Measurements from ENCODE around the gene SLC25A18. TPM values are rescaled to one million over a fixed set of nuclear protein-coding genes. Genes with fewer than 3 reads are reported as not detected.

Gene SLC25A18
- total and polyA plus RNA-seq, 2 of the 8 experiments (the other 6 are each of a cell fraction or from before 2014, with no cell fraction given): 2.8 to 2.9 TPM

GRCh38 chr22:17634696-17635095, 71.4 kb downstream of the SLC25A18 start:
- Histone ChIP-seq H3K4ac (replicated peaks; ENCODE audit: insufficient read length, low read depth, low read length) (no peak overlapping the region), H3K9ac (replicated peaks in 1 of 4; ENCODE audit: extremely low read depth in 1 of 4, low read depth in 3 of 4, low read length in 3 of 4) (no peak overlapping the region), H2BK120ac (replicated peaks; ENCODE audit: low read depth, low read length) (no peak overlapping the region), H4K20me1 (replicated peaks in 1 of 2; ENCODE audit: control insufficient read depth in 1 of 2, insufficient read depth in 2 of 2, low read length in 2 of 2) (no peaks in the 10 kb centered on the region), H2BK20ac (ENCODE audit: low read length) (no peak overlapping the region), H3K27ac (ENCODE audit: low read depth, low read length) (no peak overlapping the region), H3K36me3 (ENCODE audit: control insufficient read depth in 2 of 4, insufficient read depth in 4 of 4, low read length in 3 of 4) (no peaks in the 10 kb centered on the region), H3K79me1 (ENCODE audit: low read depth, low read length) (no peaks in the 10 kb centered on the region), H4K91ac (replicated peaks; ENCODE audit: insufficient read length, low read length) (no peak overlapping the region), H3K18ac (ENCODE audit: extremely low read depth, low read length) (no peak overlapping the region), H2BK5ac (ENCODE audit: low read depth, low read length) (no peak overlapping the region), H4K8ac (ENCODE audit: extremely low read depth, insufficient read depth, low read length) (no peak overlapping the region), H3K79me2 (ENCODE audit: control insufficient read depth in 1 of 2, insufficient read depth in 2 of 2, low read length in 2 of 2) (peaks cover 0 to 8% of the 10 kb centered on the region in 2 experiments; a peak in 3 of 4 replicates), H3K56ac (replicated peaks; ENCODE audit: insufficient read length, low read depth, low read length) (no peak overlapping the region), H3K14ac (ENCODE audit: insufficient read length) (no peak overlapping the region), H3K27me3 (replicated peaks in 1 of 4; ENCODE audit: control insufficient read depth in 3 of 4, extremely low read depth in 1 of 4, insufficient read depth in 3 of 4, low read length in 3 of 4) (no peaks in the 10 kb centered on the region), H4K5ac (ENCODE audit: insufficient read length, low read depth, low read length) (no peak overlapping the region), H3K23me2 (ENCODE audit: low read depth, low read length) (peaks cover 10% of the 10 kb centered on the region), H2AFZ (ENCODE audit: low read length) (no peak overlapping the region), H2BK12ac (ENCODE audit: low read depth, low read length) (no peak overlapping the region), H3K4me3 (ENCODE audit: extremely low read depth in 1 of 4, insufficient read depth in 2 of 4, low read depth in 3 of 4, low read length in 4 of 4) (no peak overlapping the region), H3K23ac (ENCODE audit: insufficient read length) (no peak overlapping the region), H2AK5ac (ENCODE audit: low read depth, low read length) (no peak overlapping the region), H2BK15ac (ENCODE audit: low read length) (no peak overlapping the region), H3K4me1 (replicated peaks in 1 of 4; ENCODE audit: control insufficient read depth in 3 of 4, insufficient read depth in 4 of 4, low read length in 3 of 4) (peaks cover 0 to 4% (median 1%) of the 10 kb centered on the region in 4 experiments; a peak in 3 of 7 replicates), H3K4me2 (ENCODE audit: insufficient read depth in 1 of 2, low read depth in 2 of 2, low read length in 2 of 2) (no peak overlapping the region), H3K9me3 (ENCODE audit: insufficient read depth in 2 of 2, low read depth in 1 of 2, low read length in 1 of 2) (no peaks in the 10 kb centered on the region)
- DNase-seq (ENCODE audit: low read depth in 1 of 2, low spot score in 2 of 2) (no peak), FAIRE-seq (no peak)
- POLR2A ChIA-PET (ENCODE audit: partially characterized antibody): no interaction called here
- TF ChIP-seq MAX (IDR thresholded peaks at IDR 0.05) (no peak), CBX5 (IDR thresholded peaks at IDR 0.05; ENCODE audit: low read depth, low read length) (no peak), SUZ12 (IDR thresholded peaks at IDR 0.05; ENCODE audit: low read length) (no peak), CTBP2 (IDR thresholded peaks at IDR 0.05; ENCODE audit: borderline replicate concordance, insufficient read depth, insufficient read length, low read length) (no peak), ASH2L (IDR thresholded peaks at IDR 0.05; ENCODE audit: low read length) (no peak), BRCA1 (IDR thresholded peaks at IDR 0.05; ENCODE audit: low read depth, low read length) (no peak)
- TF ChIP-seq, protein P1, sequence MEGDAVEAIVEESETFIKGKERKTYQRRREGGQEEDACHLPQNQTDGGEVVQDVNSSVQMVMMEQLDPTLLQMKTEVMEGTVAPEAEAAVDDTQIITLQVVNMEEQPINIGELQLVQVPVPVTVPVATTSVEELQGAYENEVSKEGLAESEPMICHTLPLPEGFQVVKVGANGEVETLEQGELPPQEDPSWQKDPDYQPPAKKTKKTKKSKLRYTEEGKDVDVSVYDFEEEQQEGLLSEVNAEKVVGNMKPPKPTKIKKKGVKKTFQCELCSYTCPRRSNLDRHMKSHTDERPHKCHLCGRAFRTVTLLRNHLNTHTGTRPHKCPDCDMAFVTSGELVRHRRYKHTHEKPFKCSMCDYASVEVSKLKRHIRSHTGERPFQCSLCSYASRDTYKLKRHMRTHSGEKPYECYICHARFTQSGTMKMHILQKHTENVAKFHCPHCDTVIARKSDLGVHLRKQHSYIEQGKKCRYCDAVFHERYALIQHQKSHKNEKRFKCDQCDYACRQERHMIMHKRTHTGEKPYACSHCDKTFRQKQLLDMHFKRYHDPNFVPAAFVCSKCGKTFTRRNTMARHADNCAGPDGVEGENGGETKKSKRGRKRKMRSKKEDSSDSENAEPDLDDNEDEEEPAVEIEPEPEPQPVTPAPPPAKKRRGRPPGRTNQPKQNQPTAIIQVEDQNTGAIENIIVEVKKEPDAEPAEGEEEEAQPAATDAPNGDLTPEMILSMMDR (IDR thresholded peaks at IDR 0.05; ENCODE audit: control extremely low read depth in 1 of 3, insufficient read depth in 1 of 3, low read depth in 1 of 3, low read length in 3 of 3): no peak
- CTCF ChIA-PET (ENCODE audit: partially characterized antibody): no interaction called here
- 92% methylated on average over 3 of the region's 3 CpGs; no CpG with 5 or more reads in 1 of the 2 experiments for WGBS, 2 experiments (ENCODE audit: extremely low coverage in 1 of 2, insufficient coverage in 1 of 2, insufficient read length in 1 of 2, insufficient replicate concordance in 2 of 2, low coverage in 1 of 2, low lambda C conversion rate in 2 of 2, missing lambda C conversion rate in 1 of 2)
